HG03439 (cell line): Measurements from ENCODE around the gene NCOA1.
"Not testable (repeated sequence)": the region's sequence is repeated elsewhere in the genome, so short reads cannot be mapped to it uniquely, and the experiment has no call there.

Experiments
- ATAC-seq: cut with Tn5 transposase; IDR thresholded peaks from one replicate; pipeline ENCODE4 v1.9.1; 2021; ENCODE audit warnings: mild to moderate bottlenecking, moderate library complexity; ENCODE audit not compliant: unreplicated experiment

The NCOA1 gene

DNA sequence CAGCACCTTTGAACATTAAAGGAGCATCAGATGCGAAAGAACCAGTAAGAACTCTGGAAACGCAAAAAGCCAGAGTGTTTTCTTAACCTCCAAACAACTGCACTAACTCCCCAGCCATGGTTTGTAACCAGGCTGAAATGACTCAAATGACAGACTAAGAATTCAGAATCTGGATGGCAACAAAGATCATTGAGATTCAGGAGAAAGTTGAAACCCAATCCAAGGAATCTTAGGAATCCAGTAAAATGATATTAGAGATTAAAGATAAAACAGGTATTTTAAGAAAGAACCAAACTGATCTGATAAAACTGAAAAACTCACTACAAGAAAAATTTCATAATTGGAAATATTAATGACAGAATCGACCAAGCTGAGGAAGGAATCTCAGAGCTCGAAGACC lies 185.4 kb downstream of the NCOA1 start:
- ATAC-seq, result no peak

DNA sequence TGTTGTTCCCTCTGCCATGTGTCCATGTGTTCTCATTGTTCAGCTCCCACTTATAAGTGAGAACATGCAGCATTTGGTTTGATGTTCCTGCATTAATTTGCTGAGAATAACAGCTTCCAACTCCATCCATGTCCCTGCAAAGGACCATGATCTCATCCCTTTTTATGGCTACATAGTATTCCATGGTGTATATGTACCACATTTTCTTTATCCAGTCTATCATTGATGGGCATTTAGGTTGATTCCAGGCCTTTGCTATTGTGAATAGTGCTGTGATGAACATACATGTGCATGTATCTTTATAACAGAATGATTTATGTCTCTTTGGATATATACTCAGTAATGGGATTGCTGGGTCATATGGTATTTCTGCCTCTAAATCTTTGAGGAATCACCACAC lies 187.0 kb downstream of the NCOA1 start:
- ATAC-seq, result not testable (repeated sequence)

GRCh38 chr2:24680196-24680595 lies 189.1 kb downstream of the NCOA1 start:
- ATAC-seq, result no peak

- ATAC-seq, result no peak
These were observed 191.2 kb downstream of the NCOA1 start for GRCh38 chr2:24682304-24682703.

GRCh38 chr2:24683408-24683807 lies 192.4 kb downstream of the NCOA1 start:
- ATAC-seq, result no peak

DNA sequence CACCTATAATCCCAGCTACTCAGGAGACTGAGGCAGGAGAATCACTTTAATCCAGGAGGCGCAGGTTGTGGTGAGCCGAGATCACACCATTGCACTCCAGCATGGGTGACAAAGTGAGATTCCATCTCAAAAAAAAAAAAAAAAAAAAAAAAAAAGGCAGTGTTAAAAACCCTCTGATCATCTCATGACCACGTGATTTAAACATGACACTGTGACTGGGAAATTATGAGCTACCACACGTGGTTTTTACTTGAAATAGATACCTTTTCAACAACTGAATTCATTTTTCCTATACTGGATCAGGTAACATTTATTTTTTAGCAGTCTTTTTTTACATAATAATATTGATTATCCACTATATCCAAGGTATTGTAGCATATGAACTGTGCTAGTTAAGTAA lies 199.5 kb downstream of the NCOA1 start:
- ATAC-seq, result no peak

DNA sequence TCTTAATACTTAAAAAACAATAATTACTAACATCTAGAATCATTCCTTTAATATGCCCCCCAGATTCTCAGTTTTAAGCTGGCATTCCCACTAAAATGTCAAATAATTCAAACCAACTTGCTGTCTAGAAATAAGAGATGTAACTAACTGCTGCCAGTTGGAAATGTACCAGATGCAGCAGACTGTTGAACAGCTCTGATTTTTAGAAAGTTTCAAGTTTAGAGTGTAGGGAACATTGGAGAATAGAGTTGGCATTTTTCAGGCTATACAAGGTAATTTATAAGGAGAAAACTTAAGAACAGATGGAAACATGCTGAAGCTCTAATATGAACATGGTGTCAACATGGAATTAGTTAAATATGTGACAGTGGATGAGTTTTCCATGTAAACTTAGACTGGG lies 200.8 kb downstream of the NCOA1 start:
- no peak for ATAC-seq

- ATAC-seq, result no peak
These were observed 206.7 kb downstream of the NCOA1 start for GRCh38 chr2:24697792-24698191.

- no peak for ATAC-seq
These were observed 211.7 kb downstream of the NCOA1 start for GRCh38 chr2:24702800-24703199.

DNA sequence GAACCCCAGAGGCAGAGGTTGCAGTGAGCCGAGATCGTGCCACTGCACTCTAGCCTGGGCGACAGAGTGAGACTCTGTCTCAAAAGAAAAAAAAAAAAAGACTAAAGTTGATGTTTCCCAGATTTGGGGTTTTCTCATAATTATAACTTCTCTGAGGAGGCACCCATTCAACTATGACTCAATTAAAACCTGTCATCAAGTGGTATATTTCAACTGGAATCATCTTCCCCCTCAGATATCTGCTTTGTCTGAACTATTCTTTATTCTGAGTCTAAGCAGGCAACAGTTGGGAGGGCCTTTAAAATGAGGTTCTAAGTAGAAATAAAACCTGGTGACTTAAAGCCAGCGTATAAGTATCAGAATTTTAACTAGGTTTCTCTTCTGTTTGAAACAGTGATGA lies 213.6 kb downstream of the NCOA1 start:
- no peak for ATAC-seq

DNA sequence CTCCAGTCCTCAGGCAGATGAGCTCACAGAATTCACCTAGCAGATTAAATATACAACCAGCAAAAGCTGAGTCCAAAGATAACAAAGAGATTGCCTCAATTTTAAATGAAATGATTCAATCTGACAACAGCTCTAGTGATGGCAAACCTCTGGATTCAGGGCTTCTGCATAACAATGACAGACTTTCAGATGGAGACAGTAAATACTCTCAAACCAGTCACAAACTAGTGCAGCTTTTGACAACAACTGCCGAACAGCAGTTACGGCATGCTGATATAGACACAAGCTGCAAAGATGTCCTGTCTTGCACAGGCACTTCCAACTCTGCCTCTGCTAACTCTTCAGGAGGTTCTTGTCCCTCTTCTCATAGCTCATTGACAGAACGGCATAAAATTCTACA lies 216.1 kb downstream of the NCOA1 start:
- ATAC-seq, result no peak

DNA sequence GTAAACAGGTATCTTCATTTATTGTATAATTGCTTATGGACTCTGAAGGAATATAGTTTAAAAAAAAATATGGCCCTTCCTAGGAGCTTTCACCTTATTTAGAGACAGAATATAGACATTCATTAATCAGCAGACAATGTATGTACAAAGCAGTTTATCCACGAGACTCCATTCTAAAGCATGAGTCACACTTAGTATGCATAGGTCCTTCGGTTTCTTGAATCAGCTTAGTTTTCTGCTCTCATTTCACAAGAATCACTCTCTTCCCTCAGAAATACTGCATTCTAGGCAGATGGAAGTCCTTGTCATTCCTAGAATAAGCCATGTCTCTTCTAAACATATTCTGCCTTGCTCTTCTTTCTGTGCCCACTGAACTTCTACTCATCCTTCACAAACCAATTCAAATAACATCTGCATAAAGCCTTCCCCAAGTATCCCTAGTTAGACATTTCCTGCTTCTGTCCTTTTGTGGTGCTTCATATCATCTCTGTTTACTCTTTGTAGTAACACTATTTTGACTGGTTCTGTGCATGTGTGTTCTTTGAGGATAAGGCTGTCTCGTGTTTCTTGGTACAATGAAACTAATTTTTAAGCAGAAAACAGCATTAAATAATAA lies 217.6 kb downstream of the NCOA1 start:
- ATAC-seq, result no peak

GRCh38 chr2:24710806-24711205 lies 219.8 kb downstream of the NCOA1 start:
- ATAC-seq, result no peak

- no peak for ATAC-seq
These were observed 220.8 kb downstream of the NCOA1 start for GRCh38 chr2:24711865-24712264.

DNA sequence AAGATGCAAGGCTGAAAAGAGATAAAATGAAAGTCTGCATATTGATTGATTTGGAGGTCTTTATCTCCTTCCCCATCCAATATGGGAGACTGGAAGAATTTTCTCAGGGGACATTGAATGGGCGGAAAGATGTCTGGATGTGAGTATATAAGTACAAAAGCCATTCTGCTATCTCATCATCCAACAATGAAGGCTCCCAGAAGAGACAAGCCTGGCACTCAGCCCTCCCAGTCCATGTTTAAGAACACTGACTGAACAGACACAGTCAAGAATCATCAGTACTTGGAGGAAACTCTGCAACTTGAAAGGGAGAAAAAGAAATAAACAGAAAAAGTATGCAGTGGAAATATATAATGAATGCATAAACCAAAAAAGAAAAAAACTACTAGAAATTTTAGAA lies 221.2 kb downstream of the NCOA1 start:
- ATAC-seq, result no peak

DNA sequence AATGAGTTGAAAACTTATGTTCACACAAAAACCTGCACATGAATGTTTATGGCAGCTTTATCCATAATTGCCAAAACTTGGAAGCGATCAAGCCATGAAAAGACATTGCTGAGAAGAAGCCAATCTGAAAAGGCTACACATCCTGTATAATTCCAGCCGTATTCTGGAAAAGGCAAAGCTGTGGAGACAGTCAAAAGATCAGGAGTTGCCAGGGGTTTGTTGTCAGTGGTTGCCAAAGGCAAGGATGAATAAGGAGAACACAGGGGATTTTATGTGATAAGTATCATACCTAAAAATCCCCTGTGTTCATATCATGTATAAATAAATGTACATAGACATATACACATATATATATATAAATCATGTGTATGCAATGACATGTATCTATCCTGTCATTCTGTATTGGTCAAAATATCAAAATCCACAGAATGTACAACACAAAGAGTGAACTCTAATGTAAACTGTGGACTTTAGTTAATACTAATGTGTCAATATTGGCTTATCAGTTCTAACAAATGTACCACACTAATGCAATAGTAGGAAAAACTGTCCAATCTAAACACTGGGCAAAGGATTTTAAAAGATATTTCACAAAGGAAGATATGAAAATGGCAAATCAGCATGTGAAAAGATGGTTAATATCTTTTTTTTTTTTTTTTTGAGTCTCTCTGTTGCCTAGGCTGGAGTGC lies 226.4 kb downstream of the NCOA1 start:
- no peak for ATAC-seq

DNA sequence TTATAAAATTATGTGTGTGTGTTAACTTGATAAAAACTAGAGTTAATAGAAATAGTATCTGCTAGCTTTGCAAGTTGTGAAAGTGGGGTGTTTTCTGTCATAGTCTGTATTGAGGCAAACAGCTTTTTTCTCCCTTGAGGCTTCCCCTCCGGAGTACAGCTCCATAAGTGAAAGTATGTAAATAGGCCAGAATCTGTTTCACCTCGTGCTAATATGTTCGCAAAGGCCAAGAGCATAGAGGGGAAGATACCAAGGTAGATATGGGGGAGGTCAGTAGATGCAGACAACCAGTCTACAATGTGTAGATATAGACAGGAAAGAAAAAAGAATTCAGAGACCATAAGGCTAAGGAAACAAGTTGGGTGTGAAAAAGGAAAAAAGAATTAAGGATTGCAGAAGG lies 229.3 kb downstream of the NCOA1 start:
- ATAC-seq, result peak; percentile 67

- no peak for ATAC-seq
These were observed 230.4 kb downstream of the NCOA1 start for GRCh38 chr2:24721470-24721869.

DNA sequence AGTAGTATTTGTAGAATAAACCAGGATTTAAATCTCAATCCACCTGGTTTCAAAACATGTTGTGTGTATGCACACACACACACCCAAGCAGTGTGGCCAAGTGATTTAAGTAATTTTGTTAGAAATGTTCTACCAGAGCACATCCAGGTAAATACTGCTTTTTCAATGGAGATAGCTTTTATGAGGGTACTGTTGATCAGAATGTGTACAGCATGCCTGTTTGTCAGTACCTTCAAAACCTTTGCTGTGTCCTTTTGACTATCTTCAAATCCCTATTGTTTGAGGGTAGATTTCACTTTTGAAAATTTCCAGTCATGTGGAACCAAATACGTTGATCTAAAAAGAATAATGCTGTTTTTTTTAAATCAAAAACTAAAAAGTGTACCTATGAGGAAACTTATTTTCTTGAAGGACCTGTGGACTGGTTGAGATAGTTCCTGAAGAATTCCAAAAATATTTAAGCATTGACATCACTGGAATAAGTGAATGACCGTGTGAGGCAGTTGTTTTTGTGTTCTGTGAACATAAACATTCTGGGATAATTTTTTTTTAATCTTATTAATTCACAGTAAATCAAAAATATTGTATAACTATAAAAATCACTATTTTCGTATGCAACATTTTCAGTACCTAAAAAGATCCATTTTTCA lies 231.2 kb downstream of the NCOA1 start:
- no peak for ATAC-seq

GRCh38 chr2:24723191-24723590 lies 232.1 kb downstream of the NCOA1 start:
- ATAC-seq, result no peak

DNA sequence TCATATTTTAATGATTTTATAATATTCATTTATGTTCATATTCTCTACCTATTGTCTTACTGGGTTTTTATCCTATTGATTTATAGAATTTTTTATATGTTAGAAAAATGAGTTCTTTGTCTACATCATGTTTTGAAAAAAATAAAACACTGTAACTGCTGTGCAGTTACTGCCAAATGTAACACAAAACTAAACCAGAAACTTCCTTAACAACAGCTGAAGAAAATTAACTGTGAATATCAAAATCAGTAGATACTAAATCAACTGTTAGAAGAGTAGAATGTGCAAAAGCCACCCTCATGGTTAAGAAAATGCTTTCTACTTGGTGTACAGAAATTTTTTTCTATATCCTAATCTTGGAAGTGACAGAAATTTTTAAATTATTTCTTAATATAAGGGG lies 232.6 kb downstream of the NCOA1 start:
- no peak for ATAC-seq

DNA sequence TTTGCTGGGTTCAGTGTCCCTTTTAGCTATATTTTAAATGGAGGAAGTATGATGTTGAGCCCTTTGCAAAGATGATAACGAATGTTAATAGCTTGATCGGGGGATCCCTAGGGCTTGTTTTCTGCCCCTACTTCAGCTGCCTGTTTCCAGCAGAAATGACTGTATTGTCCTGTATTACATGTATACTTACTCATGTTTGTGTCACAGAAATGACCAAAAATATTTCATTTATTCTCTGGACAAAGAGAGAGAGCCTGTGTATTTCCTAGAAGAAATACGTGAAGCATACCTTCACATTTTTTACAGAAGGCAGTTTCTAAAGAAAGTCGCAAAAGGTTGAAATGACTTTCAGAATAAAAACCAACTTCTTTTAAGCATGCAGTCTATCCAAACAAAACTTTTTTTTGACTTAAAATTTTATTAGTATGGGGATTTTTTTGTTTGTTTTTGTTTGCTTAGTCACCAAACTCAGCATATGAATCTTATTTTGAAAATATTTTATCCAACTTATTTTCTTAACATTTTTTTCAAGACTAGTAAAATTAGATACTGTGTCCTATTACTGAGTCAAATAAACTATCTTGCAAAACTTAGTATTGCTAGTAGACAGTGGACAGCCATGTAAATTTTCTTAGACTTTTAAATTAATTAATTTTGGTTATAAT lies 233.2 kb downstream of the NCOA1 start:
- no peak for ATAC-seq
